Large intestine (tissue), 3 donors: ENCODE data around the gene RERE. TPM values are rescaled to one million over a fixed set of nuclear protein-coding genes. Genes with fewer than 3 reads are reported as not detected.

Experiments
- DNase-seq, 2 donors: peaks; one replicate each; pipeline versions ENCODE4 v3.0.0 to v3.0.0-alpha.2; 2013
- H3K27ac ChIP-seq: one replicate; pipeline ENCODE4 v1.5.1; 2013; ENCODE audit warnings: low read length
- H3K27me3 ChIP-seq: 2 replicates; pipeline ENCODE4 v1.6.1; 2013; ENCODE audit warnings: low read length; ENCODE audit not compliant: control insufficient read depth, insufficient read depth
- H3K36me3 ChIP-seq: 2 replicates; pipeline ENCODE4 v1.6.1; 2013; ENCODE audit warnings: low read length; ENCODE audit not compliant: control insufficient read depth, insufficient read depth
- H3K4me1 ChIP-seq: one replicate; pipeline ENCODE4 v1.6.1; 2013; ENCODE audit warnings: low read length; ENCODE audit not compliant: control insufficient read depth, insufficient read depth
- H3K4me3 ChIP-seq: one replicate; pipeline ENCODE4 v1.5.1; 2013; ENCODE audit warnings: low read length
- H3K9me3 ChIP-seq: one replicate; pipeline ENCODE4 v1.6.1; 2013; ENCODE audit warnings: mild to moderate bottlenecking, low read depth, low read length, moderate library complexity; ENCODE audit not compliant: control insufficient read depth
- WGBS: methylation state at CpG from one replicate; pipeline ENCODE4 v1.1.5; 2013; ENCODE audit warnings: low lambda C conversion rate; ENCODE audit not compliant: insufficient coverage; 5-methylcytosine and 5-hydroxymethylcytosine counted together
- polyA plus RNA-seq: library from polyadenylated mRNA; unstranded; fragments of 120-200 nt; gene quantifications from one replicate; pipeline ENCODE4 v1.2.1, GENCODE V29; 2013

The RERE gene
- polyA plus RNA-seq, 1 donor, result 62.3 TPM

DNA sequence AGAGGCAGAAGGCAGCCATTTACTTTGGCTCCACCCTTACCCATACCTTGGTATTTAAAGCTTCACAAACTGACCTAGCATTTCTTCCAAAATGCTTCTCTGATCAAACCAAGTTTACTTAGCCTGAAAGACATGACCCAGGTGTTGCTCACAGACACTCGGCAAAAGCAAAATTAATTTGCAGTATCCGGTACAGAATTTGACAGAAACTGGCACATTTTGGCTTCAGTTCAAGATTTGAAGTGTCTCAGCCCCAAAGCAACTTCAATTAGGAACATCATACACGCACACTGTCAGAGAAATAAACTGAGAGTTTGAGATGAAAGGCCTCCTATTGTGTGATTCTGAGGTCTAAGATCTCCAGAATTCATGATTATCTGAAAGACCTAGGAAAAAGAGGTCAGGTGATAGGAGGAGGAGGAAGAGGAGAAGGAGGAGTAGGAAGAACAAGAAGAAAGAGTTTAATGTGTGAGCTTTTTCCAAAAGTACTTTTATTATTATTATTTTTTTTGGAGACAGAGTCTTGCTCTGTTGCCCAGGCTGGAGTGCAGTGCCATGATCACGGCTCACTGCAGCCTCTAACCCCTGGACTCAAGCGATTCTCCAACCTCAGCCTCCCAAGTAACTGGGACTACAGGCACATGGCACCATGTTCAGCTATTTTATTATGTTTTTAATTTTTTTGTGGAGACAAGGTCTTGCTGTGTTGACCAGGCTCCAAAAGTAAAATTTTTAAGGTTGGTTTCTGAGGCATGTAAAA is 355.9 kb downstream of the RERE start:
- no peaks in the 10 kb centered on the region for H3K27me3 ChIP-seq
- no peak for DNase-seq
- H3K27ac ChIP-seq, result no peak overlapping the region
- no peaks in the 10 kb centered on the region for H3K9me3 ChIP-seq
- no CpG with 5 or more reads among the region's 5 CpGs for WGBS
- H3K4me1 ChIP-seq, result peaks cover 23% of the 10 kb centered on the region
- peaks cover 10% of the 10 kb centered on the region for H3K36me3 ChIP-seq
- H3K4me3 ChIP-seq, result no peak overlapping the region

DNA sequence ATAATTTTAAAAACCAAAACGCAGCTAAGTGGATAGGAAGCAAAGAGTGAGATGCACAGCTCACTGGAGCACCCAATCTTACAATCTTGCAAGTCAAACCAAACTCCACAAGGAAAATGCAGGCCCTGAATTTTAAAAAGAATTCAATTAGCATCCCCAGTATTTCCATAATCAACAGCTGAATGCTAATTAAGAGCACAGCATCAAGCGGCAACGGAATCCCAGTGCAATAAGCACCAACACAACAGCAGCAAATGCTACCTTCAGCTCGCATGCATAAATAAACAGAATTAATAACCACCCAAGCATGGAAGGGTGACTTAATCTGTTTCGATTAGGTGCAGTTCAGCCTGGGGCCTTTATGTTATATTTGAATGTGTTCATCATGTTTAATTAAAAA is 356.7 kb downstream of the RERE start:
- no peak overlapping the region for H3K4me3 ChIP-seq
- no peaks in the 10 kb centered on the region for H3K27me3 ChIP-seq
- DNase-seq, result no peak
- H3K4me1 ChIP-seq, result peaks cover 28% of the 10 kb centered on the region
- H3K27ac ChIP-seq, result no peak overlapping the region
- H3K36me3 ChIP-seq, result peaks cover 8% of the 10 kb centered on the region
- H3K9me3 ChIP-seq, result no peaks in the 10 kb centered on the region
- no CpG with 5 or more reads among the region's 5 CpGs for WGBS

DNA sequence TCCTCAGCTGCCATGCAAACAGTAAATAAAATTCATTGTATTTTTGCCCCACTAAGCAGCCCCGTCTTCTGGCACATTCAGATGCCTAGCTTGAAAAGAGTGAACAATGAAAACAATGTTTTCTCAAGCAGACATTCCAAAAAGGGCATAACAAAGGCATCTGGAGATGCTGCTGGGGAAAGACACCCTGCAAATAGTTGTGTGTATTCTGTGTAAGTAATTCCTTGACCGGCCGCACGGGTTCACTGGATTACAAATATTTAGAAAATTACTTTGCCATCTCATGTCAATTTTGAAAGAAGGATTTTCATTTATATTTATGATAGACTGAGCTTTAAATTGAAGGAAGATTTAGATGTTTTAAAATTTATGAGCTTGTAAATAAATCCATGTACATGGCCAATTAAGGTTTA is 357.3 kb downstream of the RERE start:
- Histone ChIP-seq H3K9me3 (no peaks in the 10 kb centered on the region), H3K27me3 (no peaks in the 10 kb centered on the region), H3K4me3 (no peak overlapping the region), H3K4me1 (peaks cover 31% of the 10 kb centered on the region), H3K27ac (no peak overlapping the region), H3K36me3 (peaks cover 9% of the 10 kb centered on the region)
- 73% methylated on average over 3 of the region's 4 CpGs for WGBS
- no peak for DNase-seq

DNA sequence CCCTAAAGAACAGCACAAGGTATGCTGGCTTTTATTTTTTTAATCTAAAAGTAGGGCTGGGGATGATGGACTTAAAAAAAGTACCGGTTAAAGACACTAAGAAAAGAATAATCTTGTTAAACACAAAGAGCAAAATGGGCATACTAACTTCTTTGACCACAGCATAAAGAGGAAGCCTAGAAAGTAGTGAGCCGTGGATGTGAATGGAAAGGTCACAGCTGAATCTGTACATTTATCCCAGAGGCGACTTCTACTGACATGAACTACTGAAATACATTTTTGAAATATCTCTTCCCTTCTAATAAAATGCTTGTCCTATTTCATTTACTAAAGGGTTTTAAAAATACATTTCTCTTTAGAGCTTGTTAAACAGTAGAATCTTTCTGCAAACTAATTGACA is 358.8 kb downstream of the RERE start:
- H3K4me1 ChIP-seq, result peaks cover 20% of the 10 kb centered on the region
- H3K27me3 ChIP-seq, result no peaks in the 10 kb centered on the region
- H3K9me3 ChIP-seq, result no peaks in the 10 kb centered on the region
- peaks cover 10% of the 10 kb centered on the region for H3K36me3 ChIP-seq
- no peak for DNase-seq
- no peak overlapping the region for H3K27ac ChIP-seq
- no CpG with 5 or more reads among the region's 3 CpGs for WGBS
- no peak overlapping the region for H3K4me3 ChIP-seq

DNA sequence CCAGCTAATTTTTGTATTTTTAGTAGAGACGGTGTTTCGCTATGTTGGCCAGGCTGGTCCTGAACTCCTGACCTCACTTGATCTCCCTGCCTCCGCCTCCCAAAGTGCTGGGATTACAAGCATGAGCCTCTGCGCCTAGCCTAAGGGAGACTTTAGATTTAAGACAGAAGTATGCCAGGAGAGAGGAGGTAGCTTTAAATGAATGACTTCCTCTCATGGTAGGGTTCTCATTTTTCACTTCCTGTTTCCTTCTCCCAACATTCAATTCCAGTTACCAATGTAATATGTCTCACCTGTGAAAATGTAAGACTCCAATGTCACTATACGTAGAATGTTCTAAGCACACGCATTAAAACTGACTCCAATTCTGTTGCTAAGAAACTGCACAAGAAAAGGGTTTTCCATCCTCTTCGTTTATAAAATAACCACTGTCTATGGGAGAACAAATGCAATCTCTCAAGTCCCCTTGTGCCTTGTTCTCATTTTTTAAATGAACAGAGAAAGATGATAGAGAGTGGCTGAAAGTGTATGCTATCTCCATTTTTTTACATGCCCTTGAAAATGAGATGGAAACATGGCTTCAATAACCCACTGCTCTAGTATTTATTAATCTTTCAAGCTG is 359.6 kb downstream of the RERE start:
- Histone ChIP-seq H3K27me3 (no peaks in the 10 kb centered on the region), H3K4me3 (no peak overlapping the region), H3K27ac (no peak overlapping the region), H3K4me1 (peaks cover 15% of the 10 kb centered on the region), H3K9me3 (no peaks in the 10 kb centered on the region), H3K36me3 (peaks cover 10% of the 10 kb centered on the region)
- WGBS, result 100% methylated on average over 2 of the region's 7 CpGs
- no peak for DNase-seq

DNA sequence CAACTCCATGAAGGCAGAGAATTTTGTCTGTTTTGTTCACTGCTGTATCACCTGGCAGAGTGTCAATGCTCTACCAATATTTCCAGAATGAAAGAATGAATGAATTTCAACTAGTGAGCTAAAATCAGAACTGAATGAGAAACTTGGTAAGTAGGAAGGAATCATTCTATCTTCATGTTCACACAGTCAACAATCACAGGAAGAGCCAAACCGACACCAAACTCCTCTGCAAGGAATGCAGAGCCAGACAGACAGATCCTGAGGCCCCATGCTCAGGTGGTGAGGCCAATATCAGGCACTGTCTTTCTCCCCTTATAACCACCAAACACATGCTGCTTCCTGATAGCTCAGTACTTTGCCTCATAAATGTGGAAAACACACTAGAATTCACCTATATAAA is 360.4 kb downstream of the RERE start:
- DNase-seq, result no peak
- H3K4me1 ChIP-seq, result peaks cover 8% of the 10 kb centered on the region
- H3K9me3 ChIP-seq, result no peaks in the 10 kb centered on the region
- no CpG with 5 or more reads among the region's 1 CpG for WGBS
- peaks cover 10% of the 10 kb centered on the region for H3K36me3 ChIP-seq
- no peaks in the 10 kb centered on the region for H3K27me3 ChIP-seq
- no peak overlapping the region for H3K4me3 ChIP-seq
- H3K27ac ChIP-seq, result no peak overlapping the region

- peaks cover 8% of the 10 kb centered on the region for H3K4me1 ChIP-seq
- DNase-seq, result no peak
Measured at GRCh38 chr1:8456308-8456912, 361.0 kb downstream of the RERE start.

DNA sequence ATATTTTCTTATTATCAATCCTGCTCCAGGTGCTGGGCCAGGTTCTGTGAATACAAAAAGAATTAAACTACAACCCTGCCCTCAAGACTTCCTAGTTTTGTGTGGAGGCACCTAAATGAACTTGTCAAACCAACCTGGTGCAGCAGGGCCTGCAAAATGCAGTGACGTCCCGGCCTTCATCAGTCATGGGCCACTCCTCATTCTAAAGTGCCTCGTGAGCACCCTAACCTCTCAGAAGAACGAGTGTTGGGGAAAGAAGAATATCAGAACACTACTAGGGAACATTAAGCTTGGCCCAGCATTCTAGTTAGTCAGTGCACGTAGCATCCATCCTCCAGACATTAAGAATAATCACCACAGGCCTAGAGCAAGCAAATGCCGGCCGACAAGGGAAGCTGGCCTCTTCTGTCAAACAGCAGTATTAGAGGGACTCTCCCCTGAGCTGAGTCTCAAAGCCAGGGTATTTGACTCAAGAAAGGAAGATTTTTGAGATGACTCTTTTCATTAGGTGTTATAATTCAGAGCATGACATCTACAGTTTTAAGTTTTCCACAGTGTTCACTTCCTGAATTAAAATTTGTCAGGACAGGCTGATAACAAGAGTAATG is 361.6 kb downstream of the RERE start:
- no peak for DNase-seq
- WGBS, result no CpG with 5 or more reads among the region's 7 CpGs
- H3K27me3 ChIP-seq, result no peaks in the 10 kb centered on the region
- no peak overlapping the region for H3K4me3 ChIP-seq
- peak overlapping the region; percentile 21 for H3K27ac ChIP-seq
- no peaks in the 10 kb centered on the region for H3K9me3 ChIP-seq
- peaks cover 8% of the 10 kb centered on the region for H3K4me1 ChIP-seq
- peaks cover 10% of the 10 kb centered on the region for H3K36me3 ChIP-seq

More at GRCh38 chr1:8456308-8456912, 361.0 kb downstream of the RERE start:
- H3K36me3 ChIP-seq, result peaks cover 10% of the 10 kb centered on the region
- no peaks in the 10 kb centered on the region for H3K27me3 ChIP-seq
- H3K27ac ChIP-seq, result peak overlapping the region; percentile 21
- WGBS, result 14% methylated on average over 1 of the region's 4 CpGs
- no peaks in the 10 kb centered on the region for H3K9me3 ChIP-seq
- no peak overlapping the region for H3K4me3 ChIP-seq

DNA sequence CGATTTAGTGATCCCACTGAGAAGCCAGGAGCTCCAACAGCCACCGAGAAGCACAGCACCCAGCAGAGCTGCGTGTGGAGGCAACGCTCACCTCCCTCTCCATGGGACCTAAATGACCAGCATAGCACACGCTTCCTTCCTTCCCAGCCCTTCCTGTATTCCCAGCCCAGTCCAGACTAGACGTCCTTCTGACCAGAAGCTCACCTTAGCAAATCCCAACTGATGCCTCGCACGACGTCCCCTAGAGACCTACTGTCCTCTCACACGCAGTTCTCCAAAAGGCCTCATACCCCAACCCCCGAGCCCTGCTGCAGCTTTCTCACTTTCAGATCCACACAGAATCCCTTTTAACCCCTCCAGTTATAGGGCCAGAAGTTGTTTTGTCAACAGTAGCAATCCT is 367.1 kb downstream of the RERE start:
- no peak for DNase-seq
- H3K4me3 ChIP-seq, result no peak overlapping the region
- no peaks in the 10 kb centered on the region for H3K27me3 ChIP-seq
- H3K9me3 ChIP-seq, result no peaks in the 10 kb centered on the region
- peaks cover 17% of the 10 kb centered on the region for H3K36me3 ChIP-seq
- WGBS, result 80% methylated on average over 1 of the region's 11 CpGs
- H3K27ac ChIP-seq, result no peak overlapping the region
- H3K4me1 ChIP-seq, result no peaks in the 10 kb centered on the region

- H3K27me3 ChIP-seq, result no peaks in the 10 kb centered on the region
- WGBS, result 94% methylated on average over 5 of the region's 12 CpGs
- no peaks in the 10 kb centered on the region for H3K9me3 ChIP-seq
- H3K4me1 ChIP-seq, result no peaks in the 10 kb centered on the region
- no peak overlapping the region for H3K27ac ChIP-seq
- H3K36me3 ChIP-seq, result peaks cover 11% of the 10 kb centered on the region
- H3K4me3 ChIP-seq, result no peak overlapping the region
- DNase-seq, result no peak
Measured at GRCh38 chr1:8448911-8449661, 368.4 kb downstream of the RERE start.
